Osteocyte (in vitro differentiated cells): ENCODE measurements around the gene PAK4. TPM values are rescaled to one million over a fixed set of nuclear protein-coding genes. Genes with fewer than 3 reads are reported as not detected.

ENCODE experiments used
- DNase-seq: peaks from one replicate; pipeline ENCODE4 v3.0.0; 2021; ENCODE audit warnings: mixed read lengths; ENCODE audit not compliant: unreplicated experiment; ENCODE audit errors: extremely low spot score
- H3K27ac Mint-ChIP-seq: one replicate; pipeline ENCODE4 v1.8.0; 2021; ENCODE audit warnings: mild to moderate bottlenecking, mixed read lengths; ENCODE audit not compliant: unreplicated experiment
- H3K27me3 Mint-ChIP-seq: one replicate; pipeline ENCODE4 v1.8.0; 2021; ENCODE audit warnings: mixed read lengths; ENCODE audit not compliant: unreplicated experiment
- H3K36me3 Mint-ChIP-seq: one replicate; pipeline ENCODE4 v1.8.0; 2021; ENCODE audit warnings: mixed read lengths; ENCODE audit not compliant: unreplicated experiment
- H3K4me1 Mint-ChIP-seq: one replicate; pipeline ENCODE4 v1.8.0; 2021; ENCODE audit warnings: mixed read lengths; ENCODE audit not compliant: unreplicated experiment
- H3K4me3 Mint-ChIP-seq: one replicate; pipeline ENCODE4 v1.8.0; 2021; ENCODE audit warnings: mild to moderate bottlenecking, moderate library complexity, mixed read lengths; ENCODE audit not compliant: unreplicated experiment
- H3K9me3 Mint-ChIP-seq: one replicate; pipeline ENCODE4 v1.8.0; 2021; ENCODE audit warnings: mixed read lengths; ENCODE audit not compliant: unreplicated experiment
- CTCF ChIP-seq: fragments of 200-600 bp; sonication (generic); IDR thresholded peaks from 2 replicates; pipeline ENCODE4 v1.5.0; 2021; ENCODE audit warnings: antibody characterized with exemption, mild to moderate bottlenecking, moderate library complexity
- total RNA-seq: library from RNA; stranded (reverse); gene quantifications from 2 replicates; pipeline ENCODE4 v1.2.1, GENCODE V29; 2021

PAK4 gene
- total RNA-seq, 1 donor from 2014 or later: 14.8 TPM

- no peak for TF ChIP-seq CTCF
- Mint-ChIP-seq H3K27ac (no peak within 1 kb of the TSS), H3K9me3 (no peaks in the 10 kb centered on the region), H3K4me3 (no peak within 1 kb of the TSS), H3K27me3 (peaks cover 58% of the 10 kb centered on the region), H3K4me1 (peaks cover 8% of the 10 kb centered on the region), H3K36me3 (no peaks in the 10 kb centered on the region)
- DNase-seq: no peak
Observed at GRCh38 chr19:39196860-39197562, 71.4 kb downstream of the PAK4 start, which contains the start of gene NCCRP1. Gene NCCRP1 (plus strand): TSS chr19:39196964. CDS start chr19:39196983, 19 bp downstream.

- no peak for DNase-seq
- Mint-ChIP-seq H3K27me3 (peaks cover 58% of the 10 kb centered on the region), H3K4me3 (no peak overlapping the region), H3K9me3 (no peaks in the 10 kb centered on the region), H3K36me3 (no peaks in the 10 kb centered on the region), H3K27ac (no peak overlapping the region), H3K4me1 (peaks cover 8% of the 10 kb centered on the region)
- no peak for TF ChIP-seq CTCF
Observed at GRCh38 chr19:39197808-39198207, 72.2 kb downstream of the PAK4 start.

- no peak for DNase-seq
- TF ChIP-seq CTCF: no peak
- Mint-ChIP-seq H3K36me3 (no peaks in the 10 kb centered on the region), H3K27ac (no peak overlapping the region), H3K4me1 (peaks cover 4% of the 10 kb centered on the region), H3K27me3 (peaks cover 53% of the 10 kb centered on the region), H3K4me3 (no peak overlapping the region), H3K9me3 (no peaks in the 10 kb centered on the region)
Observed at GRCh38 chr19:39199025-39199424, 73.4 kb downstream of the PAK4 start.

GRCh38 chr19:39200066-39200802, 74.6 kb downstream of the PAK4 start:
- Mint-ChIP-seq H3K4me3 (no peak overlapping the region), H3K27ac (no peak overlapping the region), H3K9me3 (no peaks in the 10 kb centered on the region), H3K4me1 (peaks cover 3% of the 10 kb centered on the region), H3K36me3 (no peaks in the 10 kb centered on the region), H3K27me3 (peaks cover 46% of the 10 kb centered on the region)
- DNase-seq: no peak
- TF ChIP-seq CTCF: no peak

GRCh38 chr19:39200803-39201115, 75.2 kb downstream of the PAK4 start:
- peaks cover 43% of the 10 kb centered on the region for H3K27me3 Mint-ChIP-seq

More at GRCh38 chr19:39200803-39201115, 75.2 kb downstream of the PAK4 start:
- H3K36me3 Mint-ChIP-seq: no peaks in the 10 kb centered on the region
- TF ChIP-seq CTCF: no peak
- H3K4me3 Mint-ChIP-seq: no peak overlapping the region
- no peak for DNase-seq
- H3K9me3 Mint-ChIP-seq: no peaks in the 10 kb centered on the region
- no peak overlapping the region for H3K27ac Mint-ChIP-seq
- peaks cover 3% of the 10 kb centered on the region for H3K4me1 Mint-ChIP-seq
